ENCODE measurements around the gene SULT2B1.

SULT2B1 gene

DNA sequence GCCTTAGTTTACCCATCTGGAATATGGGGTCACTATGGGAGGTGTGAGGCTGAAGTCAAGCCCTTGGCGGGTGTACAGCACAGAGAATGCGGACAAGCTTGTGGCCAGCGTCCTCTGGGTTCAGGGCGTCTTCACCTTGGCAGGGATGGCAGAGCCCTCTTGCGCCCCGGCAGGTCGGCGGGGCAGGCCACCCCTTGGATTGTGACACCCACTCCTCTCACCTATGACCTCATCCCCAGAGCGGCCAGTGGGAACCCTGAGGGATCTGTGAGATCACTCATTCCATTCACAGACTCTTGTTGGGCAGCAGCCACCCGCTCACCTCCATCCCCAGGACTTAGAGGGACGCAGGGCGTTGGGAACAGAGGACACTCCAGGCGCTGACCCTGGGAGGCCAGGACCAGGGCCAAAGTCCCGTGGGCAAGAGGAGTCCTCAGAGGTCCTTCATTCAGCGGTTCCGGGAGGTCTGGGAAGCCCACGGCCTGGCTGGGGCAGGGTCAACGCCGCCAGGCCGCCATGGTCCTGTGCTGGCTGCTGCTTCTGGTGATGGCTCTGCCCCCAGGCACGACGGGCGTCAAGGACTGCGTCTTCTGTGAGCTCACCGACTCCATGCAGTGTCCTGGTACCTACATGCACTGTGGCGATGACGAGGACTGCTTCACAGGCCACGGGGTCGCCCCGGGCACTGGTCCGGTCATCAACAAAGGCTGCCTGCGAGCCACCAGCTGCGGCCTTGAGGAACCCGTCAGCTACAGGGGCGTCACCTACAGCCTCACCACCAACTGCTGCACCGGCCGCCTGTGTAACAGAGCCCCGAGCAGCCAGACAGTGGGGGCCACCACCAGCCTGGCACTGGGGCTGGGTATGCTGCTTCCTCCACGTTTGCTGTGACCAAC lies 54.7 kb downstream of the SULT2B1 start, which contains the start of gene SPACA4:
Gene SPACA4 (plus strand): TSS at position 280 of the 896 bp plus-strand sequence. CDS start 237 bp downstream, at position 517.
- DNase-seq (ENCODE audit: low read depth): no peak
- H3K4me3 ChIP-seq (ENCODE audit: control insufficient read depth, low read depth, low read length): no peak within 1 kb of the TSS
- TF ChIP-seq, protein P1, sequence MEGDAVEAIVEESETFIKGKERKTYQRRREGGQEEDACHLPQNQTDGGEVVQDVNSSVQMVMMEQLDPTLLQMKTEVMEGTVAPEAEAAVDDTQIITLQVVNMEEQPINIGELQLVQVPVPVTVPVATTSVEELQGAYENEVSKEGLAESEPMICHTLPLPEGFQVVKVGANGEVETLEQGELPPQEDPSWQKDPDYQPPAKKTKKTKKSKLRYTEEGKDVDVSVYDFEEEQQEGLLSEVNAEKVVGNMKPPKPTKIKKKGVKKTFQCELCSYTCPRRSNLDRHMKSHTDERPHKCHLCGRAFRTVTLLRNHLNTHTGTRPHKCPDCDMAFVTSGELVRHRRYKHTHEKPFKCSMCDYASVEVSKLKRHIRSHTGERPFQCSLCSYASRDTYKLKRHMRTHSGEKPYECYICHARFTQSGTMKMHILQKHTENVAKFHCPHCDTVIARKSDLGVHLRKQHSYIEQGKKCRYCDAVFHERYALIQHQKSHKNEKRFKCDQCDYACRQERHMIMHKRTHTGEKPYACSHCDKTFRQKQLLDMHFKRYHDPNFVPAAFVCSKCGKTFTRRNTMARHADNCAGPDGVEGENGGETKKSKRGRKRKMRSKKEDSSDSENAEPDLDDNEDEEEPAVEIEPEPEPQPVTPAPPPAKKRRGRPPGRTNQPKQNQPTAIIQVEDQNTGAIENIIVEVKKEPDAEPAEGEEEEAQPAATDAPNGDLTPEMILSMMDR (IDR thresholded peaks at IDR 0.05; ENCODE audit: control insufficient read depth, insufficient read depth, low read depth, low read length, missing control alignments): no peak

DNA sequence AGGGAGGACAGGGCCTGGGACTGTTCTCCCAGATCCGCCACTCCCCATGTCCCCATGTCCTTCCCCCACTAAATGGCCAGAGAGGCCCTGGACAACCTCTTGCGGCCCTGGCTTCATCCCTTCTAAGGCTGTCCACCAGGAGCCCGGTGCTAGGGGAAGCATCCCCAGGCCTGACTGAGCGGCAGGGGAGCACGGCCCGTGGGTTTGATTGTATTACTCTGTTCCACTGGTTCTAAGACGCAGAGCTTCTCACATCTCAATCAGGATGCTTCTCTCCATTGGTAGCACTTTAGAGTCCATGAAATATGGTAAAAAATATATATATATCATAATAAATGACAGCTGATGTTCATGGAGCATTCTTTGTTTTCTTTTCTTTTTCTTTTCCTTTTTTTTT lies 55.4 kb downstream of the SULT2B1 start:
- DNase-seq (ENCODE audit: low read depth): no peak
- TF ChIP-seq, protein P1 (IDR thresholded peaks at IDR 0.05; ENCODE audit: control insufficient read depth, insufficient read depth, low read depth, low read length, missing control alignments): no peak
- no peak overlapping the region for H3K4me3 ChIP-seq (ENCODE audit: control insufficient read depth, low read depth, low read length)

- TF ChIP-seq, protein P1 (IDR thresholded peaks at IDR 0.05; ENCODE audit: control insufficient read depth, insufficient read depth, low read depth, low read length, missing control alignments): peak; percentile 68
- no peak for DNase-seq (ENCODE audit: low read depth)
- H3K4me3 ChIP-seq (ENCODE audit: control insufficient read depth, low read depth, low read length): no peak overlapping the region
Observed at GRCh38 chr19:48608798-48609263, 56.9 kb downstream of the SULT2B1 start.

DNA sequence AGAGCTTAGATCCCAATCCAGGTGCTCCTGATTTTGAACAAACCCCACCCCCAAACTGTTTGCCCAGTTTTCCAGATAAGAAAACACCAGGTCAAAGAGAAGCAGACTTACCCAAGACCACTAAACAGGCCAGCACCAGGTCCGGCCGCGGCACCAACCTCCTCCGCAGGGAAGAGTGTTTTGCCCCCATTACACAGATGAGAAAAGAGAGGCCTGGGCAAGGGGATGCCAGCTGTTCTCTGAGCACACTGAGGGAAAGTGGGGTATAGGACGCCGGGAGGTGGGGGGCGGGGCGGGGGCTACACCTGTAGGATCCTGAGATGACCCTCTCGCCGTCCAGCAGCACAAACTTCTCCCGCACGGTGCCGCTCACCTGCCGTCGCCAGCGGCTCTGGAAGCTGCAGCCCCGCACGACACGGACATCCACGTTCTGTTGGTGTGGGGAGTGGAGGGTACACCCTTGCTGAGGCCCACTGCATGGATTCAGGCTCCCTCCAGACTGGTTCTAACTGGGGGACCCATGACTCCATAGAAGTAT lies 57.7 kb downstream of the SULT2B1 start:
- DNase-seq (ENCODE audit: low read depth): no peak
- TF ChIP-seq, protein P1 (IDR thresholded peaks at IDR 0.05; ENCODE audit: control insufficient read depth, insufficient read depth, low read depth, low read length, missing control alignments): no peak
- no peak overlapping the region for H3K4me3 ChIP-seq (ENCODE audit: control insufficient read depth, low read depth, low read length)

- no peak for DNase-seq (ENCODE audit: low read depth)
- H3K4me3 ChIP-seq (ENCODE audit: control insufficient read depth, low read depth, low read length): no peak overlapping the region
- TF ChIP-seq, protein P1 (IDR thresholded peaks at IDR 0.05; ENCODE audit: control insufficient read depth, insufficient read depth, low read depth, low read length, missing control alignments): no peak
Observed at GRCh38 chr19:48611872-48612271, 59.9 kb downstream of the SULT2B1 start.

GRCh38 chr19:48613024-48613851 lies 61.3 kb downstream of the SULT2B1 start:
- H3K4me3 ChIP-seq (ENCODE audit: control insufficient read depth, low read depth, low read length): no peak overlapping the region
- no peak for DNase-seq (ENCODE audit: low read depth)
- TF ChIP-seq, protein P1 (IDR thresholded peaks at IDR 0.05; ENCODE audit: control insufficient read depth, insufficient read depth, low read depth, low read length, missing control alignments): no peak

Data from AG09309 (cell line).